ENCODE results near the gene SLC22A4. TPM values are rescaled to one million over a fixed set of nuclear protein-coding genes. Genes with fewer than 3 reads are reported as not detected.

SLC22A4 gene
- polyA plus RNA-seq, 1 donor = 3.2 TPM

- no peak for DNase-seq
Observed at GRCh38 chr5:132262882-132263547, 31.2 kb upstream of the SLC22A4 start.

GRCh38 chr5:132263548-132264261 lies 30.5 kb upstream of the SLC22A4 start:
- no peak for DNase-seq

- DNase-seq = no peak
Observed at GRCh38 chr5:132264546-132265335, 29.5 kb upstream of the SLC22A4 start.

GRCh38 chr5:132265336-132266030 lies 28.7 kb upstream of the SLC22A4 start:
- peak; percentile 87 for DNase-seq

- DNase-seq = no peak
Observed at GRCh38 chr5:132266031-132266835, 28.0 kb upstream of the SLC22A4 start.

- no peak for DNase-seq
Observed at GRCh38 chr5:132266836-132267160, 27.4 kb upstream of the SLC22A4 start.

- no peak for DNase-seq
Observed at GRCh38 chr5:132267166-132267739, 26.9 kb upstream of the SLC22A4 start.

- no peak for DNase-seq
Observed at GRCh38 chr5:132267931-132268768, 26.0 kb upstream of the SLC22A4 start.

GRCh38 chr5:132268769-132269551 lies 25.2 kb upstream of the SLC22A4 start:
- no peak for DNase-seq

- DNase-seq = no peak
Observed at GRCh38 chr5:132269635-132270334, 24.4 kb upstream of the SLC22A4 start.

- no peak for DNase-seq
Observed at GRCh38 chr5:132270335-132270665, 23.9 kb upstream of the SLC22A4 start.

- no peak for DNase-seq
Observed at GRCh38 chr5:132270706-132271105, 23.5 kb upstream of the SLC22A4 start.

- no peak for DNase-seq
Observed at GRCh38 chr5:132271251-132272246, 22.6 kb upstream of the SLC22A4 start.

GRCh38 chr5:132272311-132273210 lies 21.6 kb upstream of the SLC22A4 start:
- no peak for DNase-seq

GRCh38 chr5:132273631-132274030 lies 20.6 kb upstream of the SLC22A4 start:
- DNase-seq = no peak

GRCh38 chr5:132274050-132274792 lies 20.0 kb upstream of the SLC22A4 start:
- DNase-seq = no peak
